HG02943 (cell line): Measurements from ENCODE around the gene BMERB1.
"Not testable (repeated sequence)": the region's sequence is repeated elsewhere in the genome, so short reads cannot be mapped to it uniquely, and the experiment has no call there.

Experiments used
- ATAC-seq: cut with Tn5 transposase; IDR thresholded peaks from one replicate; pipeline ENCODE4 v1.9.1; 2021; ENCODE audit warnings: mild to moderate bottlenecking, low read depth, moderate library complexity; ENCODE audit not compliant: unreplicated experiment

The BMERB1 gene

DNA sequence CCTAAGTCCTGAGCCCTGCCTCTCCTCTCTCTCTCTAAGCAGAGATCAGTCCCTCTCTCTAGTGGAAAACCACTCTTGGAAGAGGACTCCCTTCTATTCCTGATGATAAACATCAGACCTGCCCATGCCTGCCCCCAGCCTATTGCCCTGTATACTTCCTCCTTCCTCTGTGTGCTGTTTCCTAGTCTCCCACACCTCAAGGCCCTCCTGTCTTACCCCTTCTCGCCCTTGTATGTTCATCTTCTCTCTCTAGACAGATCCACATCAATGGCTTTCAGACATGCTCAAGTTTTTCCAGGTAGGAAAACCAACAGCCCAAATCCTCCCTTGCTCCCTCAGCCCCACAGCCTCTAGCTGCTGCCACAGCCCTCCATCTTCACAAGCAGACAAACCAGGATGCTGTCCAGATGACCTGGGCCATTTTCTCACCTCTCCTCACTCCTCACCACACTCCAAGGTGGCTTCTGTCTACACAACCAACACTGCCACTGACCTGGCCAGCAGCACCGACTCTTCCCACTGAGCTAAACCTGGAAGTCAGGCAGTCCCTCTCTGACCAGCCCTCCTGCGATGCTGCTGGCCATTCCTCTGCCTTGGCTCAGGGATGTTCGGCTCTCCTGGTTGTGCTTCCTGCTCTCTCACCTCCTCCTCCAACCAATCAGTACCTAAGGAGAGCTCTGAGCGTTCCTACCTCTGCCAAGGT is 172.3 kb downstream of the BMERB1 start:
- ATAC-seq = no peak

DNA sequence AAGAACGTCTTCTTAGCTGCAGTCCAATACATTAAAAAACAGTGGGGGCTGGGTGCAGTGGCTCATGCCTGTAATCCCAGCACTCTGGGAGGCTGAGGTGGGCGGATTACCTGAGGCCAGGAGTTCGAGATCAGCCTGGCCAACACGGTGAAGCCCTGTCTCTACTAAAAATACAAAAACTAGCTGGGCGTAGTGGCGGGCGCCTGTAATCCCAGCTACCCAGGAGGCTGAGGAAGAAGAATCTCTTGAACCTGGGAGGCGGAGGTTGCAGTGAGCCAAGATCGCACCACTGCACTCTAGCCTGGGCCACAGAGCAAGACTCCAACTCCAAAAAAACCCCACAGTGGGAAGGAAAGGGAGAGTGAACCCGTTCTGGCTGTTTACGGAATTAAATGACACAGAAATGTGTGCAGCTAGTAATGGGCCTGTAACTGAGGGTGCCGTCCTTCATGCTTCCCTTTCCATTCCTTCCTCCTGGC is 172.9 kb downstream of the BMERB1 start:
- not testable (repeated sequence) for ATAC-seq

DNA sequence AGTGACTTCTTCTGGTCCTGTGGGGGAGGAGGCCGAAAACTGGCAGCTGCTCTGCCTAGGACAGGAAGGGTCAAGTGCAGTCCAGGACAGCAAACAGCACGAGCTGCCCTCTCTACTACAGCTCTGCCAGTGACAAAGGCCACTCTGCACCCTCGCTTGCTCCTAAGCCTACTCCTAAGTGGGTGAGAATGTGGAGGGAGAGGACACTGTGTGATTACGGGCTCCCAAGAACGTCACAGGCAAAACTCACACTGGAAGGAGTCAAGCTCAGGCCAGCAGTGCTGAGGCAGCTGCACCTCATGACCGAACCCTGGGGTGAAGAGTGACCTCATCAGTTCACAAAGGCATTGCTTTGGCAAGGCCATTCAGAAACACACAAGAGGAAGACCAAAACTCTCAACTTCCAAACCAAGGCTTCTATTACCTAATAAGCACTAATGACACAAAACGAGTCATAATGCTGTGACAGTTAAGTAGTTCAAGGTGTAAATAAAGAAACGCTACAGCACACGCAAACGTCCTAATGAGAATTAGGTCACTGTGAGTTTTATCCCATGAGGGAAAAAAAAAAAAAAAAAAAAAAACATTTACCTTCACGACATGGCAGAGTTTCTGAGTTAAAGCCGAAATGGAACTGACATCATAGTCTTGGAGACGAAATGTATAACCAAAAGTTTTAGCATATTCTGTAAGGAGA is 173.5 kb downstream of the BMERB1 start:
- ATAC-seq = no peak

DNA sequence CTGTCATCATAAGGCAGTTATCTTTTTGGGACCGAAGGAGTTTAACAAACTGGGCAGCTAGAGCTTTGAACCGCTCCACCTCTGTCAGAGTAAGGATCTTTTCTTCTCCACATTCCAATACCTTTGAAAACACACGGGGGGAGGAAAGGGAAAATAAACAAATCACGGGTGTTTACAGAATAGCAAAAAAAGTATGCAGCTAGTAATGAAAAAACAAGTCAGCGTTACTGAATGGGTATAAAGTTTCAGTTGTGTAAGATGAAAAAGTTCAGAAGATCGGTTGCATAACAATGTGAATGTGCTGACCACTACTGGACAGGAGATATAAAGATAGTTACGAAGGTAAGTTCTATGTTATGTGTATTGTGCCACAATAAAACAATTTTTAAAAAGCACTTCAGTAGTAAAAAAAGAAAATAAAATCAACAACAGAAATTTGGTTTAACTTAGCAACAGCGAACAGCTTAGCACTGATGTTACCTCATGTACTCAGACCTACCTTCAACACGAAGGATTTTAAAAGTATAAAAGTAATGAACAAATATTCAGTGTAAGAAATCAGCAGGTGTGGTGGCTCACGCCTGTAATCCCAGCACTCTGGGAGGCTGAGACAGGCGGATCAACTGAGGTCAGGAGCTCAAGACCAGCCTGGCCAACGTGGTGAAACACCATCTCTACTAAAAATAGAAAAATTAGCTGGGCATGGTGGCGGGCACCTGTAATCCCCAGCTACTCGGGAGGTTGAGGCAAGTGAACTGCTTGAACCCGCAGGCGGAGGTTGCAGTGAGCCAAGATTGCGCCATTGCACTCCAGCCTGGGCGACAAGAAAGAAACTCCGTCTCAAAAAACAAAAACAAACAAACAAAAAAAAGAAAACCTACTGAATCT is 174.3 kb downstream of the BMERB1 start:
- no peak for ATAC-seq

DNA sequence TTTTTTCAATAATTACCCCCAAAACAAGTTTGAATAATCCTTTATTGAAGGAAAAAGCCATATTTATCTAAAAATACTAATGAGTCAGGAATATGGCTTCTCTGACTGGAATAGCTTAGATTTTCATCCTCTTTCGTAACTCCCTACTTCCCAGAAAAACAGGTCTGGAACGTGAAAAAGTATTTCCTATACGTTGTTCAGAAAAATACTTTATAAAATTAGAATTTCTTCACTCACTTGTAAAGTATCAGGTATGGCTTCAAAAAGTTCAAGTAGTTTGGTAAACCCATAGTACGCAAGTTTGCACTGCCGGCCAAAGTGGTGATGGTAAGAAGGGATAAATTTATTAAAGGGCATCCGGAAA is 174.9 kb downstream of the BMERB1 start:
- no peak for ATAC-seq

DNA sequence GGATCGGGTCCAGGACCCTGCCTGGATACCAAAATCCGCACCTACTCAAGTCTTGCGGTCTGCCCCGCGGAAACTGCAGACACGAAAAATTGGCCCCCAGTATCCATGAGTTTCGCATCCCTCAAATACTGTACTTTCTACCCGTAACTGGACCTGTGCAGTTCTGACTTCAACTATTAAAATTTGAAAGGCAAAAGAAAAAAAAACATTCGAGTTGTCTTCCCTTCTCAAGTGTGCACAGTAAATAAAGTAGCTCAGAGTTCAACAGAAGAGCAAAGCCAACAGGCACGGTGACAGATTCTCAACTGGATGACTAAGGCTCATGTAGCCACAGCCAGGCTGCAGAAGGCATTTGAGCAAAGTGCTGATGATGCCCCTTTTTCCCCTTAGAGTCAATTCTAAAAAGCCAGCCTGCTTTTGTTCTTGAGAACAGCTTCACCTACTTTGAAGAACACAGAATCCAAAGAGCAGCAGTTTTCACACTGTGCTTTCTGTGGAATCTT is 176.0 kb downstream of the BMERB1 start:
- no peak for ATAC-seq

DNA sequence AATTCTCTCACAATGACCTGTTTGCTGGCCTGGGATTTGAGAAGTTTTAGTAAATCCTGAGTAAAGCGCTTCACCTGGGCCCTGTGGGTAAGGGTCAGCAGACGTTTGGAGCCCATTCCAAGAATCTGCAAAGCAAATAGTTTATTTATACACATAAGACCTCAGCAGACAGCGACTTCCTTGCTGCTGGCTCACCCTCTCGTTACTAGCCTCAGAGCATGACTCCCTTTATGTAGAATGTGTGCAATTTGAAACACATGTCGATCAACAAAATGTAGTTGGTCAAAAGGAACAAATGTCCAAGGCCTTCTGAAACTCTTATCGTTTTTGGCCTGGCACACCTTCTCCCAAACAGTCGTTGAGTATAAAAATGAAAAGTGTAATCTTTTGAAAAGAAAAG is 177.2 kb downstream of the BMERB1 start:
- ATAC-seq = no peak

DNA sequence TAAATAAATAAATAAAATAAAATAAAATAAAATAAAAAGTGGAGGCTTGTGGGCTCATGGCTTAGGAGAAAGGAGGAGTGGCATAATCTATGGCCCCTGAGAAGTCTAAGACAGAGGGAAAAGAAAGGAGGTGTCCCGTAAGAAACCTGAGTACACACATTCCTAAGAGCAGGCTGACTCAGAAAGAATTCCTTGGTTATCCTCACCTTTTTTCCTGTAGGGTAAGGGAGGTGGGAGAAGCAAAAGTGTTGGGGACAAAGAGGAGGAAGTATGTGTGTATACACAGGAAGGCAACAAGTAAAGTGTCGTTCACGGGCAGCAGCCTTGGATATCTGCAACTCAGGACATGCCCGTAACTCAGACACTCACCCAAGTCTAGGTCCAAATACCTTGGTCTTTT is 179.3 kb downstream of the BMERB1 start:
- no peak for ATAC-seq

DNA sequence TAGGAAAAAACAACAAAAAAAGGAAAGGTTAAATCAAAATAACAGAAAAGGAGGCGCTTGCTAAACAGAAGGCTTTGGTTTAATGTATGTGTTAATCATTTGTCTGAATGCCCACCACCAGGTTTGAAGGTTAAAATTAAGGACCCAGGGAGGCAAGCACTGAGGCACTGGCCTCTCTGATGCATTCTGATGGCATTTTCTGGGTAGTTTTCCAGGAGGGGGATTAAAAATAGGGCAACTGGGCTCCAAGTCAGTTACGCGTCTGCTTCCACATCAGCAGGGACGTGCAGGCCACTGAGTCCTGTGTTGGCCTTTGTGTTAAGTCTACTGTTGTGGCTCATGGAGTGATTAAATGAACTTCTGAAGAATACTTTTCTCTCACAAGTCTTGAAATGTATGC is 181.6 kb downstream of the BMERB1 start:
- no peak for ATAC-seq

DNA sequence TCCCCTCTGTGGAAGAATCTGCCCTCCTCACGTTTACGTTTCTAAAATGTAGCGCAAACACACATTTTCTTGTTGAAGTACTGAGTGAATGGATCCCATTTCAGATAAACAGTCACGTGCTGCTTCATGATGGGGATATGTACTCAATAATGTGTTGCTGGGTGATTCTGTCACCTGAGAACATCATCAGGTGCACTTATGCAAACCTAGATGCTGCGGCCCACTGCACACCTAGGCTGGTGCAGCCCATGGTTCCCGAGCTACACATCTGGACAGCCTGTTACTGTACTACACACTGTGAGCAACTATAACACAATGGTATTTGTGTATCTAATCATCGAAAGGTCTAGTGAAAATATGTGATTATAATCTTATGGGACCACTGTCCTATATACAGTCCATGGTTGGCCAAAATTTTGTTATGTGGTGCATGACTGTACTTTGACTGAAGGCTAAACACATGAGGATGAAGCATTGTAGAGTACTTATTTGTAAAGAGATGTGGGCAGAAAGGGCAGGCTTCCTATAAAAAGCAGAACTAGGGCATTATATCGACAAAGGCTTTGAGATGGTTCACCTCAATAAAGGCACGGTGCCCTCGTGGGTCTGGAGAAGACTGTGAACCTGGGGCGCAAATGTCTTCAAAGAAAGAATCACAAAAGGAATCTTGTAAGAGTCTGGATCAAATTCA is 182.2 kb downstream of the BMERB1 start:
- ATAC-seq = no peak

DNA sequence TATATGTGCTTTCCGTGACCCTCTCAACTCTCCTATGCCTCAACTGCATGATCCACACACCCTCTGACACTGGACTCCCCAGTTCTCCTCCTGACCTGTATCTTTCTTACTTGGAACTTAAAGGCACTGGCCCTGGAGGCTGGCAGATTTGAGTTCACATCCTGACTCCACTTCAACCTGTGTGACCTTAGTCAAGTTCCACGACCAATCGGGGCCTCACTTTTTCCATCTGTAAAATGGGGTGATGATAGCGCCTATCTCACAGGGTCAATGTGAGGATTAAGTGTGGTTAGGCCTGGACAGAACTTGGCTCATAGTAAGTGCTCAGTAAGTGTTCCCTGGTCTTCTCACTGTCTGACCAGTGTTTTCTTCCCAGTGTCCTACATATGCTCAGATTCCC is 183.5 kb downstream of the BMERB1 start:
- ATAC-seq = no peak

DNA sequence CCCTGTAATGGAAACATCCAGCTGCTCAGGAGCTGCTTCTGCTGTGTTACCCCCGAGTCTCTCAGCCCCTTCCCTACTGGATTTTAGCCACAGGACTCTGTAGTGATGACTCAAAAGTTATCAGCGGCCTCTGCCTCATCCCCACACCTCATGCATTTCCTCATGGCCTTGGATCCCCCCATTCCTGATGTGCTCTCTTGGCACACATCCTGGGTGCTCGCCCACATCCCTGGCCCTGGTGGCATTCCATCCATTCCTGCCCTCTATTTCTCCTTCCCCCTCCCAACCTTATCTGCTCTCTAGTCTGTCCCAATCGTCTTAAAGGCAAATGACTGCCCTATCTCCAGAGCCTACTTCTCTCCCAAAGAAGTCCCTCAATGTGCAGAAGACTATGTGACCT is 184.0 kb downstream of the BMERB1 start:
- no peak for ATAC-seq

DNA sequence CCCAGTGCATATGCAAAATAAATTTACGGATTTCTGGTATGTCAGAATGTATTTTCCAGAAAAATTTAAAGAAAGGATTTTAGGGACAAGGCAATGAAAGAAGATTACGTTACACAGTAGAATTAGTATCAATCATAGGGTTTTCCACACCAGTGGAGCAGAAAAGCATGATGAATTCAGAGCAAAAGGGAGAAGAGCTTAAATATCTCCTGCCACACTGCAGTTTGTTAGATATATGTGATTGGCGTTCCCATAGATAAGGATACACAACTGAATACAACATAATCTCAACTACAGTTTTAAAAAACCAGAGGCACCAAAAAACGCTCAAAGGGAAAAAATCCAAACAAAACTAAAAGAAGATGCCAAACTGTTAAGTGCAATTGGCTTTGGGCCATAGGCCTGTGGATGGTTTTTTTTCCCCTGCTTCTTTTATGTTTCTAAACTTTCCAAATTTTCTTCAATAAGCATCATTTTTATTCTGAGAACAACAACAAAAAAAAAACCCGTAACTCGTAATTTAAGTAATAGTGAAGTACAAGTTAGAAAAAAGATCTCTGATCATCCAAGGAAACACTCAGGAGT is 186.3 kb downstream of the BMERB1 start:
- no peak for ATAC-seq

DNA sequence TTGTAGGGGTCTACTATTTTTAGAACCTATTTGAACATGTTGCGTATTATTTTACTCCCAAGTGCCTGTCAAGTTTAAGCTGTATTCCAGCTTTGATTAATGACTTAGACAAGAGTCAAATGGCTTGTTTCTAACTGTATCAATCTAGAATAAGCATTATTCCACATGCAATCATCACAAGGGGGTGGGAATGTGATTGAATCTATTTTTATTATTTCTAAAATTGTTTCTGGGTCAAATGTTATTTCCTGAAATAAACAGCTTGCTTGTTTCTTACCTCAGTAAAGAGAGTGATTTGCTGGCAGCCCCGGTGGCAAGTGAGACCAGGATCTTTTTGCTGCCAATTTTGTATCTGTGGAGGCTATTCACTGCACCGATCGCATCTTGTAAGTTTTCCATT is 187.1 kb downstream of the BMERB1 start:
- no peak for ATAC-seq

DNA sequence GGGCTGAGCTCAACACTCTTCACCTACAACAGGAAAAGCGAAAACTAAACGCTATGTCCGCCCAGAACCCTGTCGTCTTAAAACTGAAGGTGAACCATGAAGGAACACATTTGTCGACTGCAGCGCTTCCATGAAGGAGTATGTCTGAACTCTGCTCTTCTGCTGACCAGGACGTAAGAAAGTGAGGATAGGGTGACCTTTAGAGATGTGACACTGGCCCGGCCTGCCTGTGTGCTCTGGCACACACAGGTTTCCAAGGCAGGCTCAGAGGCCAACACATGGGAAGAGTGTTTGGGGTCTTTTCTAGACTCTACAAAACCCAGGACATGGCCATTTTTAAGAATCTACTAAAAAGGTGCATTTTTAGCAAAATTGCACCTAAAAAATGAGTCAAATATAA is 187.5 kb downstream of the BMERB1 start:
- ATAC-seq = no peak

DNA sequence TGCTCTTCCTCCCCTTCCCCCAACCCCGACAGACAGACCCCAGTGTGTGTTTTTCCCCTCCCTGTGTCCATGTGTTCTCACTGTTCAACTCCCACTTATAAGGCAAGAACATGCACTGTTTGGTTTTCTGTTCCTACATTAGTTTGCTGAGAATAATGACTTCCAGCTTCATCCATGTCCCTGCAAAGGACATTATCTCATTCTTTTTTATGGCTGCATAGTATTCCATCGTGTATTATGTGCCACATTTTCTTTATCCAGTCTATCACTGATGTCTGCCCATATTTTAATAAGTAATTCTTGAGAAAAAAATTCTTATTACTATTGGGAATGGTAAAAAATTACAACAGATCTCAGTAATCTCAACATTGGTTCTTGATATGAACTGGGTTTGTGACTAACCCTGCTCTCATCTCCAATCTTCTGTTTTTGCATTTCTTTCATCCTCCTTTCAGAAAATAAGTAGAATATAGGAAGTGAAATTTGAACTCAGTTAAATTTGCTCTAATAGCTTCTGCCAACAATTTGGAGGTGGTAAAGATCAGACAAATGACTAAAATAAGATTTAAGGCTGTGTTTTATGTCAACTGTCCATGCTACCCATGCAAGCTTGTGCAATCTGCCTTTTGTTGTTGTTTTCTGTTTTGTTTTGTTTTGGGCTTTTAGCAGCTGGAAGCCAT is 197.5 kb downstream of the BMERB1 start:
- ATAC-seq = no peak

DNA sequence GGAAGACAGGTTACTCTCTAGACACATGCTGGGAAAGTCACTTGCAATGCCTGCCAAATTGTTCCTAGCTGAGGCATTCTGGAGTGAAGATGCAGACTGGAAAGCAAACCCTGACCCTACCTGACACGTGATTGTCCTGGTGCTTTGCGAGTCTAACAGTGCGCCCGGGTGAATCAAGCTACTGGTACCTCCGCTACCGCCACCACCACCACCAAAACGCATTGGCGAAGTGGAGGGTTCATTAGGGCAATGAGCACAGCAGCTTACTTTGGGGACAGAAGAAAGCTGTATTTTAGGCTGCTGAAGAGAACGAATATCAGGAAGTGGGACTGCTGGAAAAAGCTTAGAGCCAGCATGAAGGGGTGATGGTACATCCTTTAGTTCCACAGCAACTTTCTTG is 201.5 kb downstream of the BMERB1 start:
- ATAC-seq = no peak

DNA sequence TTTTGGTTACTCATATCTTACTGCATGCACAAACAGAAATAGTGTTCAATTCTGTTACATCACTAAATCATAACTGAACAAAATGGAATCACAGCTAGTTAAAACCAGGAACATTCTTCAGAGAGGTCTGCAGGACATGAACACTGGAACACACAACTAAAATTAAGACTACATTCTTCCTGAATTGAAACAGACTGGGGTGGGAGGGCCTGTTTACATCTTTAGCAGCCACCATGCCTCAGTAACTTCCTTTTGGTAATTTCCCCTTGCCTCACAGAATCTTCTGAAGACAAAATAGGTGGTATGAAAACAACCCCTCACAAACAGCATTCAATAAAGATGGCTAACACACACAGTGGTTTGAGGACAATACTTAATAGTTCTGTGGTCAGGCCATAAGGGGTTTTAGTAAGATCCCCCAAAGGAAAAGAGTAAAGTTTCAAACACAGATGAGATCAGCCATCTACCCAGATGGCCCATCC is 202.0 kb downstream of the BMERB1 start:
- no peak for ATAC-seq
